Keratinocyte (primary cell): ENCODE data around the gene ZDHHC18. TPM values are rescaled to one million over a fixed set of nuclear protein-coding genes. Genes with fewer than 3 reads are reported as not detected.
A peak's percentile ranks its signal among the peaks of the same experiment; 100 is the strongest.

Experiments
- DNase-seq: peaks from one replicate; pipeline ENCODE4 v3.0.0-alpha.2; 2011; ENCODE audit warnings: low read depth, missing footprints, low spot score
- FAIRE-seq: peaks from 2 replicates; lab custom pipeline; 2011; peaks lifted over from hg19 to GRCh38; lab: Jason Lieb, UNC
- H2AFZ ChIP-seq: 2 replicates; pipeline ENCODE4 v1.6.0; 2012; ENCODE audit warnings: low read length, control low read depth, inconsistent platforms; ENCODE audit not compliant: control insufficient read depth
- H3K27ac ChIP-seq: 2 replicates; pipeline ENCODE4 v1.5.1; 2011; ENCODE audit warnings: low read length; ENCODE audit not compliant: control insufficient read depth, insufficient read depth
- H3K27me3 ChIP-seq: 3 replicates; pipeline ENCODE4 v1.6.0; 2011; ENCODE audit warnings: low read length; ENCODE audit not compliant: control insufficient read depth, insufficient read depth; ENCODE audit errors: extremely low read depth
- H3K36me3 ChIP-seq, 2 experiments: 2 replicates in 1 of 2; 3 replicates in 1 of 2; pipeline ENCODE4 v1.5.1; 2011; ENCODE audit warnings: low read length in 2 of 2, mild to moderate bottlenecking in 1 of 2; ENCODE audit not compliant: control insufficient read depth in 2 of 2, insufficient read depth in 2 of 2; ENCODE audit errors: extremely low read depth in 1 of 2
- H3K4me1 ChIP-seq: 3 replicates; pipeline ENCODE4 v1.5.1; 2011; ENCODE audit warnings: low read length; ENCODE audit not compliant: control insufficient read depth, insufficient read depth; ENCODE audit errors: extremely low read depth
- H3K4me2 ChIP-seq: 3 replicates; pipeline ENCODE4 v1.6.0; 2011; ENCODE audit warnings: low read depth, low read length; ENCODE audit not compliant: control insufficient read depth, insufficient read depth; ENCODE audit errors: extremely low read depth
- H3K4me3 ChIP-seq, 3 experiments: fragments of 200-600 bp in 1 of 3; sonication (generic) in 1 of 3; 2 replicates in 2 of 3; 3 replicates in 1 of 3; pipeline ENCODE4 v1.5.1; 2011 to 2016; ENCODE audit warnings: low read length in 3 of 3, mild to moderate bottlenecking in 3 of 3, control low read depth in 2 of 3, inconsistent platforms in 1 of 3, low read depth in 1 of 3, mixed read lengths in 1 of 3, mixed run types in 1 of 3, moderate library complexity in 1 of 3; ENCODE audit not compliant: control insufficient read depth in 2 of 3, insufficient read depth in 2 of 3; ENCODE audit errors: extremely low read depth in 1 of 3
- H3K79me2 ChIP-seq: 2 replicates; pipeline ENCODE4 v1.6.0; 2012; ENCODE audit warnings: low read length; ENCODE audit not compliant: control insufficient read depth, insufficient read depth
- H3K9ac ChIP-seq: 3 replicates; pipeline ENCODE4 v1.6.0; 2011; ENCODE audit warnings: low read length; ENCODE audit not compliant: control insufficient read depth, insufficient read depth; ENCODE audit errors: extremely low read depth
- H3K9me1 ChIP-seq: 3 replicates; pipeline ENCODE4 v1.6.0; 2011; ENCODE audit warnings: low read length; ENCODE audit not compliant: control insufficient read depth, insufficient read depth; ENCODE audit errors: extremely low read depth
- H3K9me3 ChIP-seq: 2 replicates; pipeline ENCODE4 v1.5.1; 2012; ENCODE audit warnings: low read depth, low read length; ENCODE audit not compliant: control insufficient read depth
- H4K20me1 ChIP-seq: 3 replicates; pipeline ENCODE4 v1.6.0; 2011; ENCODE audit warnings: low read length; ENCODE audit not compliant: control insufficient read depth, insufficient read depth; ENCODE audit errors: extremely low read depth
- CTCF ChIP-seq, 3 experiments: IDR thresholded peaks in 1 of 3; conservative IDR thresholded peaks in 1 of 3; optimal IDR thresholded peaks in 1 of 3; 2 replicates in 2 of 3; 3 replicates in 1 of 3; pipeline versions ENCODE3 to v1.5.1; 2011; ENCODE audit warnings: low read length in 3 of 3, mild to moderate bottlenecking in 3 of 3, moderate library complexity in 2 of 3, control low read depth in 1 of 3, inconsistent platforms in 1 of 3; ENCODE audit not compliant: insufficient read depth in 2 of 3; ENCODE audit errors: extremely low read depth in 1 of 3
- EZH2 ChIP-seq: IDR thresholded peaks from one replicate; pipeline ENCODE4 v1.6.1; 2012; ENCODE audit warnings: inconsistent platforms, mild to moderate bottlenecking, low read length, moderate library complexity
- dilution Hi-C: fragments of 300-500 bp; cut with MboI; formaldehyde crosslinking; loops from one replicate; pipeline ENCODE4 v1.7.0; 2020; ENCODE audit warnings: low sequenced_read_pairs; ENCODE audit not compliant: extremely low pct_ligation_motif_present
- polyA plus RNA-seq, 5 experiments: library from polyadenylated mRNA; depleted of rRNA in 3 of 5; stranded (reverse) in 3 of 5; stranded (forward) in 1 of 5; unstranded in 1 of 5; fragments of >200 nt; gene quantifications; 1 replicate in 1 of 5; 2 replicates in 3 of 5; 3 replicates in 1 of 5; pipeline versions ENCODE4 v1.2.1 to v1.2.3, GENCODE V29; 2011 to 2012; ENCODE audit warnings: missing spikeins in 2 of 5, low read depth in 1 of 5, low replicate concordance in 1 of 5

The ZDHHC18 gene
- polyA plus RNA-seq, 1 donor (not counting 4 experiments of a cell fraction or from before 2014, with no cell fraction given): 18.1 TPM

- H3K27ac ChIP-seq: peak overlapping the region; percentile 100
- peak overlapping the region; percentile 76 for H3K4me2 ChIP-seq
- peak; percentile 96 for FAIRE-seq
- H3K4me3 ChIP-seq: peak overlapping the region in 2 of 3 experiments; percentile 27 to 42
- DNase-seq: peak; percentile 99
- TF ChIP-seq CTCF (optimal IDR thresholded peaks at IDR 0.05 in 1 of 3, IDR thresholded peaks at IDR 0.05 in 1 of 3, conservative IDR thresholded peaks at IDR 0.05 in 1 of 3; ENCODE audit: extremely low read depth in 1 of 3, insufficient read depth in 2 of 3, low read length in 3 of 3) (no peak), EZH2 (no peak)
- peaks cover 1 to 15% of the 10 kb centered on the region in 2 experiments for H3K36me3 ChIP-seq
- H2AFZ ChIP-seq: no peak overlapping the region
- peaks cover 85% of the 10 kb centered on the region for H3K4me1 ChIP-seq
- no peaks in the 10 kb centered on the region for H3K9me1 ChIP-seq
- H3K27me3 ChIP-seq: no peaks in the 10 kb centered on the region
- peaks cover 4% of the 10 kb centered on the region for H4K20me1 ChIP-seq
- peak overlapping the region; percentile 93 for H3K9ac ChIP-seq
- H3K79me2 ChIP-seq: peaks cover 10% of the 10 kb centered on the region
- dilution Hi-C loops: no loop called here
- peaks cover 2% of the 10 kb centered on the region for H3K9me3 ChIP-seq
These were observed 32.6 kb downstream of the ZDHHC18 start for GRCh38 chr1:26858891-26859640.

GRCh38 chr1:26861286-26861701 is 34.8 kb downstream of the ZDHHC18 start:
- Histone ChIP-seq H3K4me2 (peak overlapping the region; percentile 99), H3K4me3 (peak overlapping the region in 1 of 3 experiments; percentile 70), H2AFZ (no peak overlapping the region), H3K9ac (peak overlapping the region; percentile 99), H3K27me3 (no peaks in the 10 kb centered on the region), H3K79me2 (peaks cover 17% of the 10 kb centered on the region), H3K36me3 (peaks cover 1 to 5% of the 10 kb centered on the region in 2 experiments), H3K9me3 (peaks cover 2% of the 10 kb centered on the region), H3K4me1 (peaks cover 70% of the 10 kb centered on the region), H3K27ac (peak overlapping the region; percentile 100), H3K9me1 (no peaks in the 10 kb centered on the region), H4K20me1 (peaks cover 4% of the 10 kb centered on the region)
- DNase-seq (no peak), FAIRE-seq (peak; percentile 88)
- dilution Hi-C loops: no loop called here
- TF ChIP-seq CTCF (optimal IDR thresholded peaks at IDR 0.05 in 1 of 3, IDR thresholded peaks at IDR 0.05 in 1 of 3, conservative IDR thresholded peaks at IDR 0.05 in 1 of 3; ENCODE audit: extremely low read depth in 1 of 3, insufficient read depth in 2 of 3, low read length in 3 of 3): peak in 2 of 3 experiments; percentile 33 to 59
- no peak for TF ChIP-seq EZH2
